DOHH2 (cell line): ENCODE data around the gene TRPV6.
A peak's percentile ranks its signal among the peaks of the same experiment; 100 is the strongest.

ENCODE experiments used
- H3F3A ChIP-seq: fragments of 200-600 bp; sonication (generic), shearing (Covaris generic); 2 replicates; pipeline ENCODE4 v1.6.0; 2016; ENCODE audit warnings: antibody characterized with exemption, mild to moderate bottlenecking; ENCODE audit not compliant: control insufficient read depth, insufficient read depth
- H3K27ac ChIP-seq: fragments of 200-600 bp; sonication (generic); 2 replicates; pipeline ENCODE4 v1.5.1; 2014; ENCODE audit warnings: low read depth, mild to moderate bottlenecking, low read length, moderate library complexity
- H3K27me3 ChIP-seq: fragments of 200-600 bp; sonication (generic); 2 replicates; pipeline ENCODE4 v1.6.1; 2014; ENCODE audit warnings: mild to moderate bottlenecking, low read length, mixed read lengths; ENCODE audit not compliant: control insufficient read depth
- H3K36me3 ChIP-seq: fragments of 200-600 bp; sonication (generic); 2 replicates; pipeline ENCODE4 v1.6.1; 2014; ENCODE audit warnings: mild to moderate bottlenecking, low read length, moderate library complexity, mixed read lengths; ENCODE audit not compliant: control insufficient read depth
- H3K4me1 ChIP-seq: fragments of 200-600 bp; sonication (generic); 2 replicates; pipeline ENCODE4 v1.6.1; 2014; ENCODE audit warnings: mild to moderate bottlenecking, low read length, mixed read lengths; ENCODE audit not compliant: control insufficient read depth
- H3K4me2 ChIP-seq: fragments of 200-600 bp; sonication (generic); 2 replicates; pipeline ENCODE4 v1.6.0; 2014; ENCODE audit warnings: mild to moderate bottlenecking, low read length, moderate library complexity
- H3K4me3 ChIP-seq: fragments of 200-600 bp; sonication (generic); 2 replicates; pipeline ENCODE4 v1.5.1; 2014; ENCODE audit warnings: mild to moderate bottlenecking, low read length, mixed read lengths
- H3K79me2 ChIP-seq: fragments of 200-600 bp; sonication (generic); 2 replicates; pipeline ENCODE4 v1.6.1; 2014; ENCODE audit warnings: mild to moderate bottlenecking, low read length, mixed read lengths; ENCODE audit not compliant: control insufficient read depth
- H3K9me2 ChIP-seq: fragments of 200-600 bp; sonication (generic); replicated peaks from 2 replicates; pipeline ENCODE4 v1.6.1; 2014; ENCODE audit warnings: mild to moderate bottlenecking, low read length, mixed read lengths; ENCODE audit not compliant: control insufficient read depth
- H3K9me3 ChIP-seq: fragments of 200-600 bp; sonication (generic); 2 replicates; pipeline ENCODE4 v1.6.1; 2014; ENCODE audit warnings: antibody characterized with exemption, low read length, mixed read lengths; ENCODE audit not compliant: control insufficient read depth, insufficient read depth
- H4K20me1 ChIP-seq: fragments of 200-600 bp; sonication (generic); 2 replicates; pipeline ENCODE4 v1.6.0; 2014; ENCODE audit warnings: low read depth, mild to moderate bottlenecking, antibody characterized with exemption, low read length, moderate library complexity; ENCODE audit not compliant: control insufficient read depth, insufficient read depth
- EZH2phosphoT487 ChIP-seq: fragments of 200-600 bp; sonication (generic); IDR thresholded peaks from 2 replicates; pipeline ENCODE4 v1.6.1; 2017; ENCODE audit warnings: borderline replicate concordance, mild to moderate bottlenecking, antibody characterized with exemption, low read length, moderate library complexity, mixed read lengths
- TF ChIP-seq, protein P1 (sequence below): fragments of 200-600 bp; sonication (generic); IDR thresholded peaks from one replicate; pipeline ENCODE4 v1.5.1; 2014; ENCODE audit warnings: antibody characterized with exemption, mild to moderate bottlenecking, low read depth, low read length; ENCODE audit not compliant: poor library complexity, severe bottlenecking

TRPV6 gene

GRCh38 chr7:142873871-142874270 is 11.7 kb downstream of the TRPV6 start:
- no peaks in the 10 kb centered on the region for H3K9me2 ChIP-seq
- no peak overlapping the region for H3K4me3 ChIP-seq
- H3K79me2 ChIP-seq = no peaks in the 10 kb centered on the region
- no peaks in the 10 kb centered on the region for H3F3A ChIP-seq
- H3K9me3 ChIP-seq = no peaks in the 10 kb centered on the region
- H3K27me3 ChIP-seq = peaks cover 19% of the 10 kb centered on the region; the same call in 1 of the 2 replicates
- H3K27ac ChIP-seq = no peak overlapping the region
- H3K4me1 ChIP-seq = no peaks in the 10 kb centered on the region
- H3K4me2 ChIP-seq = no peak overlapping the region
- no peaks in the 10 kb centered on the region for H3K36me3 ChIP-seq
- H4K20me1 ChIP-seq = no peaks in the 10 kb centered on the region
- no peak for TF ChIP-seq EZH2phosphoT487
- TF ChIP-seq, protein P1, sequence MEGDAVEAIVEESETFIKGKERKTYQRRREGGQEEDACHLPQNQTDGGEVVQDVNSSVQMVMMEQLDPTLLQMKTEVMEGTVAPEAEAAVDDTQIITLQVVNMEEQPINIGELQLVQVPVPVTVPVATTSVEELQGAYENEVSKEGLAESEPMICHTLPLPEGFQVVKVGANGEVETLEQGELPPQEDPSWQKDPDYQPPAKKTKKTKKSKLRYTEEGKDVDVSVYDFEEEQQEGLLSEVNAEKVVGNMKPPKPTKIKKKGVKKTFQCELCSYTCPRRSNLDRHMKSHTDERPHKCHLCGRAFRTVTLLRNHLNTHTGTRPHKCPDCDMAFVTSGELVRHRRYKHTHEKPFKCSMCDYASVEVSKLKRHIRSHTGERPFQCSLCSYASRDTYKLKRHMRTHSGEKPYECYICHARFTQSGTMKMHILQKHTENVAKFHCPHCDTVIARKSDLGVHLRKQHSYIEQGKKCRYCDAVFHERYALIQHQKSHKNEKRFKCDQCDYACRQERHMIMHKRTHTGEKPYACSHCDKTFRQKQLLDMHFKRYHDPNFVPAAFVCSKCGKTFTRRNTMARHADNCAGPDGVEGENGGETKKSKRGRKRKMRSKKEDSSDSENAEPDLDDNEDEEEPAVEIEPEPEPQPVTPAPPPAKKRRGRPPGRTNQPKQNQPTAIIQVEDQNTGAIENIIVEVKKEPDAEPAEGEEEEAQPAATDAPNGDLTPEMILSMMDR = no peak

GRCh38 chr7:142873281-142873784 is 12.2 kb downstream of the TRPV6 start:
- H3K4me2 ChIP-seq = no peak overlapping the region
- peaks cover 13% of the 10 kb centered on the region; the same call in 1 of the 2 replicates for H3K27me3 ChIP-seq
- no peaks in the 10 kb centered on the region for H3F3A ChIP-seq
- no peak overlapping the region for H3K4me3 ChIP-seq
- TF ChIP-seq, protein P1 = peak; percentile 96
- no peak for TF ChIP-seq EZH2phosphoT487
- no peaks in the 10 kb centered on the region for H3K36me3 ChIP-seq
- H3K9me3 ChIP-seq = no peaks in the 10 kb centered on the region
- H4K20me1 ChIP-seq = no peaks in the 10 kb centered on the region
- no peaks in the 10 kb centered on the region for H3K79me2 ChIP-seq
- H3K4me1 ChIP-seq = no peaks in the 10 kb centered on the region
- H3K27ac ChIP-seq = no peak overlapping the region
- no peaks in the 10 kb centered on the region for H3K9me2 ChIP-seq

- no peak for TF ChIP-seq EZH2phosphoT487
- TF ChIP-seq, protein P1 = no peak
- no peaks in the 10 kb centered on the region for H3K9me2 ChIP-seq
- no peaks in the 10 kb centered on the region for H3K9me3 ChIP-seq
These were observed 13.4 kb downstream of the TRPV6 start for GRCh38 chr7:142872106-142872675.

More at GRCh38 chr7:142872106-142872675, 13.4 kb downstream of the TRPV6 start:
- Histone ChIP-seq H3F3A (no peaks in the 10 kb centered on the region), H3K36me3 (no peaks in the 10 kb centered on the region), H3K4me3 (no peak overlapping the region), H3K4me1 (no peaks in the 10 kb centered on the region), H3K79me2 (no peaks in the 10 kb centered on the region), H3K27me3 (peaks cover 2% of the 10 kb centered on the region; the same call in 1 of the 2 replicates), H4K20me1 (no peaks in the 10 kb centered on the region), H3K4me2 (no peak overlapping the region), H3K27ac (no peak overlapping the region)
